Measurements from ENCODE around the gene HNRNPUL1. TPM values are rescaled to one million over a fixed set of nuclear protein-coding genes. Genes with fewer than 3 reads are reported as not detected.

The HNRNPUL1 gene
- total and polyA plus RNA-seq, 2 donors (not counting 3 experiments of a cell fraction or from before 2014, with no cell fraction given), result 83.2 to 261 TPM

- Histone ChIP-seq H3K36me3 (ENCODE audit: control insufficient read depth in 2 of 2, extremely low read depth in 1 of 2, insufficient read depth in 2 of 2, low read length in 2 of 2) (peaks cover 15 to 35% of the 10 kb centered on the region in 2 experiments), H3K79me2 (ENCODE audit: control insufficient read depth, insufficient read depth, low read length) (peaks cover 4% of the 10 kb centered on the region), H3K4me3 (replicated peaks in 1 of 3; ENCODE audit: insufficient read depth in 1 of 3, low read depth in 1 of 3, low read length in 3 of 3) (no peak overlapping the region), H3K9ac (replicated peaks; ENCODE audit: extremely low read depth, insufficient read depth, low read length) (no peak overlapping the region), H3K27ac (ENCODE audit: insufficient read depth, low read depth, low read length) (no peak overlapping the region), H3K27me3 (ENCODE audit: control insufficient read depth in 2 of 2, insufficient read depth in 2 of 2, low read length in 2 of 2) (no peaks in the 10 kb centered on the region), H2AFZ (ENCODE audit: low read depth, low read length) (no peak overlapping the region), H3K4me2 (ENCODE audit: insufficient read depth, low read length) (no peak overlapping the region), H3K9me1 (replicated peaks; ENCODE audit: control insufficient read depth, extremely low read depth, insufficient read depth, low read length) (no peaks in the 10 kb centered on the region), H3K4me1 (ENCODE audit: control insufficient read depth, extremely low read depth, insufficient read depth, low read length) (no peaks in the 10 kb centered on the region), H4K20me1 (replicated peaks; ENCODE audit: control insufficient read depth, extremely low read depth, insufficient read depth, low read length) (no peaks in the 10 kb centered on the region), H3K9me3 (replicated peaks; ENCODE audit: control insufficient read depth, insufficient read depth, low read length) (no peaks in the 10 kb centered on the region)
- CTCF ChIA-PET, result interaction anchor here (1.1 to 2.6 kb wide), 3 partner anchors 11 to 45 kb away, joined by 3 to 14 read pairs (median 7); no protein-coding TSS in a partner anchor
- no peak for DNase-seq (ENCODE audit: low read depth, low spot score)
- POLR2A ChIA-PET, result interaction anchor here (0.7 kb wide), 1 partner anchor 46 kb away, joined by 8 read pairs; no protein-coding TSS in a partner anchor
- TF ChIP-seq EZH2 (IDR thresholded peaks at IDR 0.05; ENCODE audit: borderline replicate concordance, low read depth, low read length, severe bottlenecking) (no peak), MAX (IDR thresholded peaks at IDR 0.05; ENCODE audit: insufficient read depth, insufficient read length) (no peak), MYC (IDR thresholded peaks at IDR 0.05; ENCODE audit: low read depth, low read length) (no peak), FOS (IDR thresholded peaks at IDR 0.05; ENCODE audit: borderline replicate concordance, insufficient read depth, low read length) (no peak), GATA2 (IDR thresholded peaks at IDR 0.05; ENCODE audit: insufficient read depth, insufficient read length, low read depth, low read length) (no peak), JUN (IDR thresholded peaks at IDR 0.05; ENCODE audit: borderline replicate concordance, insufficient read depth, insufficient read length, low read depth) (no peak), POLR2A (IDR thresholded peaks at IDR 0.05; ENCODE audit: low read depth, low read length) (no peak), CTCF (IDR thresholded peaks at IDR 0.05; ENCODE audit: extremely low read depth in 1 of 2, insufficient read depth in 1 of 2, low read depth in 1 of 2, low read length in 2 of 2) (no peak), POLR2AphosphoS5 (IDR thresholded peaks at IDR 0.05; ENCODE audit: insufficient read depth, low read depth, low read length) (no peak)
- dilution Hi-C loops (cut with MboI; ENCODE audit: extremely low pct_ligation_motif_present, low sequenced_read_pairs), result no loop called here
- BruUV-seq (replicated peaks), result no TSS peak
- intact Hi-C loops (cut with micrococcal nuclease), result no loop called here
- no peak for FAIRE-seq
Observed at GRCh38 chr19:41249707-41250423, 14.3 kb upstream of the HNRNPUL1 start.

All from endothelial cell of umbilical vein (primary cell).